ENCODE data around the gene ZSCAN1.

DNA sequence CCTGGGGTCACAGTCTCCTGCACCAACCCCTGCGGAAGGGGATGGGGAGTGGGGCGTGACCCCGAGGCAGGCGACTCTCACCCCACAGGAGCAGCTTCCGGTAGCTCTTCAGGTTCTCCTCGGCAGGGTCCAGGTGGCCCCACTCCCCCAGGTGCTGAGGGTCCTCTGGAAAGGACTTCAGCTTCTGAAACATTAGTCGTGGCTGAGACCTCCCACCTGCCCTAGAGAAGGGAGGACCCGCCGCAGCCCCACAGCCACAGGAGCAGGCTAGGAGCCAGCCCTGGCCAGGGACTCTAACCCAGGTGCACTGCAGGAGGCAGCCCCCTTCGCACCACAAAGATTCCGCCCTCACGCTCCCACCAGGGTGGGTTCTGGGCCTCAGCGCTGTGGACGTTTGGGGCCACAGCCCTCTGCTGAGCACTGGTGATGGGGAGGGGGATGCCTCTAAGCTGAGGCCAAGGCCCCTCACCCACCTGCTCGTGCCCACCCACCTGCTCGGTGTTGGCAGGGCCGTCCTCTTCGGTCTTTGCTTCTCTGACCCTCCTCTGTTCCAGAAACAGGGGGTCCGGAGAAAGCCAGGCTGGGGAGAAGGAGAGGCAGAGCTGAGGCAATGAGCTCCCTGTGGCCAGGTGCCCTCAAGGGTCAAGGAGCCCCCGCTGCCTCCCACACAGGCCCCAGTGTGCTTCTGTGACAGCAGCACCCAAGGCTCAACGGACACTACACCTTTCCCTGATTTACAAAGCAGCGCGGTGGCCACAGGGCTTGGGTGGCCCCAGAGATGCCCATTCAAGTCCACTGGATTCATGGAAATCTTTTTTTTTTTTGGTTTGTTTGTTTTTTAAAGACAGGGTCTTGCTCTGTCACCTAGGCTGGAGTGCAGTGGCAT, 53.2 kb downstream of the ZSCAN1 start:
- TF ChIP-seq, protein P1, sequence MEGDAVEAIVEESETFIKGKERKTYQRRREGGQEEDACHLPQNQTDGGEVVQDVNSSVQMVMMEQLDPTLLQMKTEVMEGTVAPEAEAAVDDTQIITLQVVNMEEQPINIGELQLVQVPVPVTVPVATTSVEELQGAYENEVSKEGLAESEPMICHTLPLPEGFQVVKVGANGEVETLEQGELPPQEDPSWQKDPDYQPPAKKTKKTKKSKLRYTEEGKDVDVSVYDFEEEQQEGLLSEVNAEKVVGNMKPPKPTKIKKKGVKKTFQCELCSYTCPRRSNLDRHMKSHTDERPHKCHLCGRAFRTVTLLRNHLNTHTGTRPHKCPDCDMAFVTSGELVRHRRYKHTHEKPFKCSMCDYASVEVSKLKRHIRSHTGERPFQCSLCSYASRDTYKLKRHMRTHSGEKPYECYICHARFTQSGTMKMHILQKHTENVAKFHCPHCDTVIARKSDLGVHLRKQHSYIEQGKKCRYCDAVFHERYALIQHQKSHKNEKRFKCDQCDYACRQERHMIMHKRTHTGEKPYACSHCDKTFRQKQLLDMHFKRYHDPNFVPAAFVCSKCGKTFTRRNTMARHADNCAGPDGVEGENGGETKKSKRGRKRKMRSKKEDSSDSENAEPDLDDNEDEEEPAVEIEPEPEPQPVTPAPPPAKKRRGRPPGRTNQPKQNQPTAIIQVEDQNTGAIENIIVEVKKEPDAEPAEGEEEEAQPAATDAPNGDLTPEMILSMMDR (IDR thresholded peaks at IDR 0.05), result no peak
- no peak for TF ChIP-seq POLR2A (IDR thresholded peaks at IDR 0.05)
- TF ChIP-seq EP300 (IDR thresholded peaks at IDR 0.05), result no peak

Data from ovary (tissue), 3 donors.